PC-3 (cell line): ENCODE data around the gene CDA.

Experiments
- CTCF ChIP-seq: fragments of 300-600 bp; sonication (generic); conservative IDR thresholded peaks from 2 replicates; pipeline ENCODE4 v1.5.1; 2017; ENCODE audit warnings: antibody characterized with exemption, low read depth, mild to moderate bottlenecking, low read length
- EZH2 ChIP-seq: fragments of 300-600 bp; sonication (generic); IDR thresholded peaks from one replicate; pipeline ENCODE4 v1.6.1; 2017; ENCODE audit warnings: antibody characterized with exemption, mild to moderate bottlenecking, low read length; ENCODE audit not compliant: unreplicated experiment
- EZH2phosphoT487 ChIP-seq: fragments of 300-600 bp; sonication (generic); IDR thresholded peaks from 2 replicates; pipeline ENCODE4 v1.6.1; 2018; ENCODE audit warnings: mild to moderate bottlenecking, antibody characterized with exemption, low read length, borderline replicate concordance

GRCh38 chr1:20555758-20556120, 33.2 kb upstream of the CDA start:
- TF ChIP-seq CTCF (no peak), EZH2 (no peak), EZH2phosphoT487 (no peak)
